ENCODE results near the gene AKAP13.

AKAP13 gene

GRCh38 chr15:85407421-85408269 is 27.2 kb downstream of the AKAP13 start:
- peak; percentile 36 for DNase-seq (ENCODE audit: low read depth, low spot score)

GRCh38 chr15:85408270-85408746 is 27.9 kb downstream of the AKAP13 start:
- DNase-seq (ENCODE audit: low read depth, low spot score): no peak

GRCh38 chr15:85412066-85412465 is 31.7 kb downstream of the AKAP13 start:
- DNase-seq (ENCODE audit: low read depth, low spot score): no peak

- DNase-seq (ENCODE audit: low read depth, low spot score): peak; percentile 84
Observed at GRCh38 chr15:85412956-85413854, 32.8 kb downstream of the AKAP13 start.

- DNase-seq (ENCODE audit: low read depth, low spot score): no peak
Observed at GRCh38 chr15:85414037-85414436, 33.6 kb downstream of the AKAP13 start.

GRCh38 chr15:85414495-85414894 is 34.1 kb downstream of the AKAP13 start:
- DNase-seq (ENCODE audit: low read depth, low spot score): no peak

- no peak for DNase-seq (ENCODE audit: low read depth, low spot score)
Observed at GRCh38 chr15:85414991-85415390, 34.6 kb downstream of the AKAP13 start.

- DNase-seq (ENCODE audit: low read depth, low spot score): no peak
Observed at GRCh38 chr15:85415783-85416182, 35.4 kb downstream of the AKAP13 start.

GRCh38 chr15:85417276-85417675 is 36.9 kb downstream of the AKAP13 start:
- DNase-seq (ENCODE audit: low read depth, low spot score): no peak

GRCh38 chr15:85419161-85419560 is 38.8 kb downstream of the AKAP13 start:
- no peak for DNase-seq (ENCODE audit: low read depth, low spot score)

GRCh38 chr15:85421116-85421925 is 40.9 kb downstream of the AKAP13 start:
- DNase-seq (ENCODE audit: low read depth, low spot score): no peak

- no peak for DNase-seq (ENCODE audit: low read depth, low spot score)
Observed at GRCh38 chr15:85422607-85423006, 42.2 kb downstream of the AKAP13 start.

- no peak for DNase-seq (ENCODE audit: low read depth, low spot score)
Observed at GRCh38 chr15:85423256-85423655, 42.9 kb downstream of the AKAP13 start.

- no peak for DNase-seq (ENCODE audit: low read depth, low spot score)
Observed at GRCh38 chr15:85424154-85424553, 43.8 kb downstream of the AKAP13 start.

GRCh38 chr15:85426481-85426880 is 46.1 kb downstream of the AKAP13 start:
- DNase-seq (ENCODE audit: low read depth, low spot score): no peak

- no peak for DNase-seq (ENCODE audit: low read depth, low spot score)
Observed at GRCh38 chr15:85427286-85428028, 47.1 kb downstream of the AKAP13 start.

- no peak for DNase-seq (ENCODE audit: low read depth, low spot score)
Observed at GRCh38 chr15:85429522-85429921, 49.1 kb downstream of the AKAP13 start.

- DNase-seq (ENCODE audit: low read depth, low spot score): no peak
Observed at GRCh38 chr15:85430406-85431204, 50.2 kb downstream of the AKAP13 start.

GRCh38 chr15:85439996-85440395 is 59.6 kb downstream of the AKAP13 start:
- no peak for DNase-seq (ENCODE audit: low read depth, low spot score)

GRCh38 chr15:85440451-85440850 is 60.0 kb downstream of the AKAP13 start:
- DNase-seq (ENCODE audit: low read depth, low spot score): no peak
